A549 (cell line): ENCODE results near the gene BPIFB1.

Source experiments
- CBX8 ChIP-seq: fragments of 200-600 bp; sonication (generic); IDR thresholded peaks from 2 replicates; pipeline ENCODE4 v1.6.1; 2016
- EP300 ChIP-seq, 2 experiments: fragments of >200 bp; sonication (Bioruptor Twin); formaldehyde crosslinking; IDR thresholded peaks; 2 replicates in 1 of 2; 3 replicates in 1 of 2; pipeline ENCODE4 v1.6.1; 2016 to 2017
- JUNB ChIP-seq: fragments of >200 bp; sonication (Bioruptor Twin); formaldehyde crosslinking; IDR thresholded peaks from 2 replicates; pipeline ENCODE4 v1.6.1; 2016
- KDM1A ChIP-seq: fragments of 200-600 bp; sonication (generic); IDR thresholded peaks from 2 replicates; pipeline ENCODE4 v1.6.1; 2016; ENCODE audit warnings: low read depth, mild to moderate bottlenecking
- KDM5A ChIP-seq: fragments of 200-600 bp; sonication (generic); IDR thresholded peaks from 2 replicates; pipeline ENCODE4 v1.6.1; 2016; ENCODE audit warnings: antibody characterized with exemption, mild to moderate bottlenecking
- MAFK ChIP-seq: fragments of 450-650 bp; IDR thresholded peaks from 2 replicates; pipeline ENCODE4 v1.6.1; 2014; ENCODE audit not compliant: partially characterized antibody
- RAD21 ChIP-seq, 2 experiments: fragments of >200 bp in 1 of 2; sonication (Bioruptor Twin) in 1 of 2; formaldehyde crosslinking in 1 of 2; IDR thresholded peaks in 1 of 2; conservative IDR thresholded peaks in 1 of 2; 2 replicates in 1 of 2; 3 replicates in 1 of 2; pipeline ENCODE4 v1.6.1; 2012 to 2018; ENCODE audit warnings: inconsistent platforms in 1 of 2
- RCOR1 ChIP-seq: fragments of 150-350 bp; IDR thresholded peaks from 2 replicates; pipeline ENCODE4 v1.6.1; 2014; ENCODE audit warnings: antibody characterized with exemption, low read length, low read depth
- RFX5 ChIP-seq: fragments of 450-650 bp; IDR thresholded peaks from 2 replicates; pipeline ENCODE4 v1.7.1; 2014; ENCODE audit warnings: antibody characterized with exemption, mild to moderate bottlenecking, moderate library complexity
- ZSCAN20 ChIP-seq: fragments of 250-450 bp; sonication (Bioruptor Pico); IDR thresholded peaks from 2 replicates; pipeline ENCODE4 v1.8.0; 2022; ENCODE audit warnings: mild to moderate bottlenecking, moderate library complexity
- TF ChIP-seq, protein P1 (sequence below): fragments of >200 bp; sonication (Bioruptor Twin); formaldehyde crosslinking; IDR thresholded peaks from 3 replicates; pipeline ENCODE4 v1.5.1; 2016
- TF ChIP-seq, protein P2 (sequence below): fragments of 200-600 bp; sonication (generic); IDR thresholded peaks from 2 replicates; pipeline ENCODE4 v1.6.1; 2016; ENCODE audit warnings: antibody characterized with exemption, mild to moderate bottlenecking, moderate library complexity
- TF ChIP-seq, protein P3 (sequence below): IDR thresholded peaks from 2 replicates; pipeline ENCODE4 v1.6.1; 2012
- TF ChIP-seq, protein P4 (sequence below): IDR thresholded peaks from 2 replicates; pipeline ENCODE4 v1.6.1; 2012

DNA sequence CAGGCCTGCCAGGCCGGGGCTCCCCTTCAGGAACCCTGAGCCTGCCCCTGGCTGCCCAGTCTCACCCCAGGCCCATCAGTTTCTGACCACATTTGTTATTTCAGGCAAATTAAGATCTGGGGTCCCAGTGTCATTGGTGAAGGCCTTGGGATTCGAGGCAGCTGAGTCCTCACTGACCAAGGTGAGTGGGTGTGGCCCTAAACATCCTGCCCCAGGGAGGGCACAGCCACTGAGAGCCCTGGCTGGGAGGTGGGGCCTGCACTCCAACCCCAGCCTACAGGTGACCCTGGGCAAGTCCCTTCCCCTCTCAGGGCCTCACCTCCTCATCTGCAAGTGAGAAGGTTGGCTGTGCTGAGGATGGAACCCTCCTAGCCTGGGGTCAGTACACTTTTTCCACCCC is 23.8 kb downstream of the BPIFB1 start:
- TF ChIP-seq, protein P1, sequence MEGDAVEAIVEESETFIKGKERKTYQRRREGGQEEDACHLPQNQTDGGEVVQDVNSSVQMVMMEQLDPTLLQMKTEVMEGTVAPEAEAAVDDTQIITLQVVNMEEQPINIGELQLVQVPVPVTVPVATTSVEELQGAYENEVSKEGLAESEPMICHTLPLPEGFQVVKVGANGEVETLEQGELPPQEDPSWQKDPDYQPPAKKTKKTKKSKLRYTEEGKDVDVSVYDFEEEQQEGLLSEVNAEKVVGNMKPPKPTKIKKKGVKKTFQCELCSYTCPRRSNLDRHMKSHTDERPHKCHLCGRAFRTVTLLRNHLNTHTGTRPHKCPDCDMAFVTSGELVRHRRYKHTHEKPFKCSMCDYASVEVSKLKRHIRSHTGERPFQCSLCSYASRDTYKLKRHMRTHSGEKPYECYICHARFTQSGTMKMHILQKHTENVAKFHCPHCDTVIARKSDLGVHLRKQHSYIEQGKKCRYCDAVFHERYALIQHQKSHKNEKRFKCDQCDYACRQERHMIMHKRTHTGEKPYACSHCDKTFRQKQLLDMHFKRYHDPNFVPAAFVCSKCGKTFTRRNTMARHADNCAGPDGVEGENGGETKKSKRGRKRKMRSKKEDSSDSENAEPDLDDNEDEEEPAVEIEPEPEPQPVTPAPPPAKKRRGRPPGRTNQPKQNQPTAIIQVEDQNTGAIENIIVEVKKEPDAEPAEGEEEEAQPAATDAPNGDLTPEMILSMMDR: no peak
- TF ChIP-seq JUNB (no peak), ZSCAN20 (CRISPR knock-in tag) (no peak), KDM1A (no peak), MAFK (no peak), RFX5 (no peak), CBX8 (no peak), EP300 (IDR thresholded peaks at IDR 0.05) (no peak), RAD21 (conservative IDR thresholded peaks at IDR 0.05 in 1 of 2, IDR thresholded peaks at IDR 0.05 in 1 of 2) (no peak), KDM5A (no peak), RCOR1 (no peak)
- TF ChIP-seq, protein P2, sequence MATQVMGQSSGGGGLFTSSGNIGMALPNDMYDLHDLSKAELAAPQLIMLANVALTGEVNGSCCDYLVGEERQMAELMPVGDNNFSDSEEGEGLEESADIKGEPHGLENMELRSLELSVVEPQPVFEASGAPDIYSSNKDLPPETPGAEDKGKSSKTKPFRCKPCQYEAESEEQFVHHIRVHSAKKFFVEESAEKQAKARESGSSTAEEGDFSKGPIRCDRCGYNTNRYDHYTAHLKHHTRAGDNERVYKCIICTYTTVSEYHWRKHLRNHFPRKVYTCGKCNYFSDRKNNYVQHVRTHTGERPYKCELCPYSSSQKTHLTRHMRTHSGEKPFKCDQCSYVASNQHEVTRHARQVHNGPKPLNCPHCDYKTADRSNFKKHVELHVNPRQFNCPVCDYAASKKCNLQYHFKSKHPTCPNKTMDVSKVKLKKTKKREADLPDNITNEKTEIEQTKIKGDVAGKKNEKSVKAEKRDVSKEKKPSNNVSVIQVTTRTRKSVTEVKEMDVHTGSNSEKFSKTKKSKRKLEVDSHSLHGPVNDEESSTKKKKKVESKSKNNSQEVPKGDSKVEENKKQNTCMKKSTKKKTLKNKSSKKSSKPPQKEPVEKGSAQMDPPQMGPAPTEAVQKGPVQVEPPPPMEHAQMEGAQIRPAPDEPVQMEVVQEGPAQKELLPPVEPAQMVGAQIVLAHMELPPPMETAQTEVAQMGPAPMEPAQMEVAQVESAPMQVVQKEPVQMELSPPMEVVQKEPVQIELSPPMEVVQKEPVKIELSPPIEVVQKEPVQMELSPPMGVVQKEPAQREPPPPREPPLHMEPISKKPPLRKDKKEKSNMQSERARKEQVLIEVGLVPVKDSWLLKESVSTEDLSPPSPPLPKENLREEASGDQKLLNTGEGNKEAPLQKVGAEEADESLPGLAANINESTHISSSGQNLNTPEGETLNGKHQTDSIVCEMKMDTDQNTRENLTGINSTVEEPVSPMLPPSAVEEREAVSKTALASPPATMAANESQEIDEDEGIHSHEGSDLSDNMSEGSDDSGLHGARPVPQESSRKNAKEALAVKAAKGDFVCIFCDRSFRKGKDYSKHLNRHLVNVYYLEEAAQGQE: no peak
- TF ChIP-seq, protein P3, sequence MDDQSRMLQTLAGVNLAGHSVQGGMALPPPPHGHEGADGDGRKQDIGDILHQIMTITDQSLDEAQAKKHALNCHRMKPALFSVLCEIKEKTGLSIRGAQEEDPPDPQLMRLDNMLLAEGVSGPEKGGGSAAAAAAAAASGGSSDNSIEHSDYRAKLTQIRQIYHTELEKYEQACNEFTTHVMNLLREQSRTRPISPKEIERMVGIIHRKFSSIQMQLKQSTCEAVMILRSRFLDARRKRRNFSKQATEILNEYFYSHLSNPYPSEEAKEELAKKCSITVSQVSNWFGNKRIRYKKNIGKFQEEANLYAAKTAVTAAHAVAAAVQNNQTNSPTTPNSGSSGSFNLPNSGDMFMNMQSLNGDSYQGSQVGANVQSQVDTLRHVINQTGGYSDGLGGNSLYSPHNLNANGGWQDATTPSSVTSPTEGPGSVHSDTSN: no peak
- TF ChIP-seq, protein P4, sequence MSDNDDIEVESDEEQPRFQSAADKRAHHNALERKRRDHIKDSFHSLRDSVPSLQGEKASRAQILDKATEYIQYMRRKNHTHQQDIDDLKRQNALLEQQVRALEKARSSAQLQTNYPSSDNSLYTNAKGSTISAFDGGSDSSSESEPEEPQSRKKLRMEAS: no peak
